NCI-H2227 treated with DMSO at 0.1 percent for 48 hours (cell line): Measurements from ENCODE around the gene NKX1-1.
"Not testable (repeated sequence)": the region's sequence is repeated elsewhere in the genome, so short reads cannot be mapped to it uniquely, and the experiment has no call there.

Source experiments
- DNase-seq: peaks from one replicate; lab custom pipeline; 2025; lab: John Stamatoyannopoulos, UW

NKX1-1 gene

DNA sequence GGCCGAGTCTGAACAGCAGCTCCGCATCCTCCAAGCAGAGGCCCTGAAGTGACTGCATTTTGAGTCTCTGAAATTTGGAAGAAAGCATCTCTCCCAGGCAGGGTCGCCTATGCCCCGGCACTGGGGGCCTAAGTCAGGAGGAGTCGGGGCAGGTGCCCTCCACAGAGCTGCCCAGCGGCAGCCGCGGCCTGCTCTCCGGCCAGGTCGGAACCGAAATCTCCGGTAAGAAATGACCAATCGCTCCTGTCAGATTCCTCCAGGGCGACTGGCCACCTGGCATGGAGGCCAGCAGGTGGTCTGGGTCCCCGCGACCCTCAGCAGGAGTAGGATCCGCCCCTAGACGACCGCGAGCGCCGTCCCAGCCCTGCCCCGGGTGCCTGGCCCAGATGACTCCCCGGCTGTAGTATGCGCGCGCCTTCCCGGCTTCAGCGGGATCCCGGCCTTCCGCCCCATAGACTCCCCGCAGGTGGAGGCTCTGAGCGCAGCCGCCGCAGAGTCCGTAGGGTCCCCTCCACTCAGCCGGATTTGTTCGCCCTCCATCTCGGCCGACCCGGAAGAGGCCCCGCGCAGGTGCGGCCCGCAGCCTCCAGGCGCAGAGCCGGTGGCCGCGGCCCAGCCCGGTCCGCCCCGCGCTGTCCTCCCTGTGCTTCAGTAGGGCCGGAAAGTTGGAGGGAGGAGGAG lies 1.5 kb downstream of the NKX1-1 start:
- DNase-seq = no peak

- no peak for DNase-seq
These were observed 2.4 kb downstream of the NKX1-1 start for GRCh38 chr4:1403591-1404572.

GRCh38 chr4:1403177-1403583 lies 3.1 kb downstream of the NKX1-1 start:
- DNase-seq = no peak

- no peak for DNase-seq
These were observed 3.6 kb downstream of the NKX1-1 start for GRCh38 chr4:1402516-1403091.

DNA sequence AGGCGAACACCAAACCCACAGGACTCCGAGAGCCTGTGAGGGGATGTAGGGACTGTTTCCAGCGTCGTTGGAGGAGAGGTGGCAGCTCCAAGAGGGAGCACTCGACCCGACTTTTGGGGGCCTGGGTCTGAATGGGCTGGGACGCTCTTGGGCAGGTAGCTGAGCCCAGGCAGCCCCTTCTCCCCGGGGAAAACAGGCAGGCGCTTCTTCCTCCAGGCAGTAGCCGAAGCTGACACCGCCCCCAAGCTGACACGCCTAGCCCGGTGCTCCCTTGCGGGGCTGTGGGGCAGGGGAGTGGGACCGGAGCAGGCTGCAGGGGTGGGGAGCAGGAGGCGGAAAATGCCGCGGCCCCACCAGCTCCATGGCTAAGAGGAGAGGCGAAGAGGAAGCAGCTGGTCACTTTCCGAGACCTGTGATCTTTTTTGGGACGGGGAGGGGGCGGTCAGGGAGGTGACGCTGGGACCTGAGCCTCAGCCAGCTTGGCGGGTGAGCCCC lies 4.2 kb downstream of the NKX1-1 start:
- DNase-seq = no peak

GRCh38 chr4:1401409-1402020 lies 4.7 kb downstream of the NKX1-1 start:
- DNase-seq = no peak

- DNase-seq = no peak
These were observed 5.3 kb downstream of the NKX1-1 start for GRCh38 chr4:1400831-1401408.

GRCh38 chr4:1400191-1400805 lies 5.9 kb downstream of the NKX1-1 start:
- no peak for DNase-seq

DNA sequence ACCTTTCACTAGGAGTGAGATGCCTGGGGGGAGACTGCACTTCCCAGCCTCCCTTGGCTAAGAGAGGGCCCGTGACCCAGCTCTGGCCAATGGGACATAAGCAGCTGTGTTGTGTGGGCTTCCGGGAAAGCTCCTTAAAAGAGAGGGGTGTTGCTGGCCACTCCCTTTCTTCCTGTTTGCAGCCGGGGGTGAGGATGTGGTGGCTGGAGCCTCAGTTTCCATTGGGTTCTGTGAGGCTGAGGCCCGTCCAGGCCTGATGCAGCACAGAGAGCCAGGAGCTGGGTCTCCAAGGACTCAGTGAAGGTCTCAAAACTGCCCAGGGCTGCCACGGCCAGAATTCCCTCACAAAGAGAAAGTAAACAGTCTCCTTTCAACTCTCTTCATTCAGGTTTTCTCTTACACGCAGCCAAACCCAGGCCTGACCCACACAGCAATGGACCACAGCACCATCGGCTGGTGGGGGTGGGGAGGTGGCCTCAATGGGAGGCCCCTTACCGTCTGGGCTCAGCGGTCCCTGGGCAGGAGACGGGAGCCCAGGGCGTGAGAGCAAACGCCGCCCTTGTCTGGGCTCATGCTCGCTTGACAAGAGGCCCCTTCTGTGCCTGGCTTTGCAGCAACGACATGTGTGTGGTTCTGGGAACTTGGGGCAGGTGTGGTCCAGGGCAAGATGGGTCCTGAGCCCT lies 6.6 kb downstream of the NKX1-1 start:
- DNase-seq = no peak

DNA sequence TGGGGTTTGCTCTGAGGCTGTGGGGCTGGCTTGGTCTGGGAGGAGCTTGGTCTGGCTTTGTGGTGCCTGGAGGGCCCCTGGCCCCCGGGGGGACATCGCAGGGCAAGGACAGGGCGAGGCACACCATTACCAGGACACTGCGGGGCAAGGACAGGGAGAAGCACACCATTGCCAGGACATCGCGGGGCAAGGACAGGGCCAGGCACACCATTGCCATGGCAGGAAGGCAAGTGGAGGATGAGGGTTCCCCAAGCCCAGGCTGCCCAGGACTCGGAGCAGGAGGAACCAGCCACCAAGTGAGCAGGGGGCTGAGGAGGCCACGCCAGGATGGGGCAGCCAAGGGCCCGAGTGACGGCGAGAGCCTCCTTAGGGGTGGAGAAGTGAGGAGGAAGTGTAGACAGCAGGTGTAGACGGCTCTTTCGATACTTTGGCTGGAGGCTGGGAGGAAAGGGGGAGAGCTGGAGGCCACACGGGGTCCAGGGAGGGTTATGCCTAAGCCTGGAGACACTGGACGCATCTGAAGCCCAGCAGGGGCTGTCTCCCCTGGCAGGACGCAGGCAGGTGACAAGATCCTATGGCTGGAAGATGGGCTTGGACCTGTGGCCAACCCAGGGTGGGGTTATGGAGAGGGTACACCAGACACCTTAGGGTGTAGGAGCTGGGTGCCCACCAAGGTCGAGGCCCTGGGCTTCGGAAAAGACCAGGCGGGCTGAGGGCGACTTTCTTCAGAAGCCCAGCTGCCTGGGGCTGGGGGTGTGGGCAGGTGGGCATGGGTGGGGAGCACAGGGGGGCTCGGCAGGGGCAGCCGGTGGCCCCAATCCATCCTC lies 7.3 kb downstream of the NKX1-1 start:
- DNase-seq = no peak

DNA sequence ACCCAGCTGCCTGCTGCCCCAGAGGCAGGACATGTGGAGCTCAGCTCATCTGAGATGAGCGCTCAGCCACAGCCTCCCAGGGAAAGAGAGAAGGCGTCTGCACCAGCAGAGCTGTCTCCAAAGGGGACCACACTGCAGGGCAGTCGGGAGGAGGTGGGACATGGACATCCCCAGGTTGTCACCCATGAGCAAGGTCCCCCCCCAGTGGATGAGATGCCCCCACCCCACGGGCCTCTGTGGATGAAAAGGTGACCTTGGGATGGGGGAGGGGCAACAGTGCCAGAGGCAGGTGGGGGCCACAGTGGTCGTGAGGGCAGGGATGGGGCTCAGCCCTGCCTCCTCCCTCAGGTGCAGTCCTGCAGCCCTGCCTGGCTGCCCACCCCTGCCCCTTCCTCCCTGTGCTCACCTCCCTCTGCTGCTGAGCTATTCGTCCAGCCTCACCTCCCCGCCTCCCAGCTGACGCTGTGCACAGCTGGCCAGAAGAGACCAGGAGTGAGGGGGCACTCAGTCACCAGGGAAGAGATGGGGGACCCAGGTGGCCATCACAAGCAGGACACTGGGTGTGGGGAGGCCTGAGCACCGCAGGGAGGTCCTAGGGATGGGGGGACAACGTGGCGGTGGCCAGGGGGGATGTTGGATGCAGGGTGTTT lies 9.3 kb downstream of the NKX1-1 start:
- DNase-seq = no peak

DNA sequence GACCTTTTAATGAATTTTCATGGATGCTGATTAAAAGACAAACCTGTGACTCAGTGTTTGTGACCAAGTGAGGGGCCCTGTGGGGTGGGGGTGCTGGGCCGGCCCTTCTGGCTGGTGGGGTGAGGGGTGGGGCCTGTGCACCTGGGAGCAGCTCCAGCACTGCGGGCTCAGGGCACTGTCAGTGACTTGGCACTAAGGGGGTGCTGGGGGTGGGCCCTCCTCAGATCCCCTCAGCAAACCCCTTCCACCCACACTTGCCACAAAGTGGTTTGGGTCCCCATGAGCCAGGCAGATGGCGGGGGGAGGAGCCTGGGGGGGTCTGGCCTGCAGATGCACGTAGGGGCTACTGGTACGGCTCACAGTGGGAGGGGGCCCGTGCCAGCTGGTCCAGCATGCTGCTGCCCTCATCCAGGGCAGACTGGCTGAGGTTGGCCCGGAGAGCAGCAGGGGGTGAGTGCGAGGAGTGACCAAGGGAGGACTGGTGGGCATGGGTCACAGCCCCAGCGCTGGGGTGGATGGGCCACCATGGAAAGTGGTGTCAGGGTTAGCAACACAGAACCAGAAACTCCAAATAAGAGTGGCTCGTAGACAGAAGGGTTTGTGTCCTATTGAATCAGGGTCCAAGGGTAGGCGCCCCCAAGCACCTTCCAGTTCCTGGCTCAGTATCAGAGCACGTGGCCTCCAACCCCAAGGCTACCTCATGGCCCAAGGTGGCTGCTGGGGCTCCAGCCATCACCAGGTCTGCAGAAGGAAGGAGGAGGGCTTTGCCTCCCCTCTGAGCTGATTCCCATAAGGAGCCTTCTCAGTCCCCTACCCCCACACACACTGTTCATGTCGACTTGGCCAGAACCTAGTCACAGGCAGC lies 10.1 kb downstream of the NKX1-1 start:
- no peak for DNase-seq

DNA sequence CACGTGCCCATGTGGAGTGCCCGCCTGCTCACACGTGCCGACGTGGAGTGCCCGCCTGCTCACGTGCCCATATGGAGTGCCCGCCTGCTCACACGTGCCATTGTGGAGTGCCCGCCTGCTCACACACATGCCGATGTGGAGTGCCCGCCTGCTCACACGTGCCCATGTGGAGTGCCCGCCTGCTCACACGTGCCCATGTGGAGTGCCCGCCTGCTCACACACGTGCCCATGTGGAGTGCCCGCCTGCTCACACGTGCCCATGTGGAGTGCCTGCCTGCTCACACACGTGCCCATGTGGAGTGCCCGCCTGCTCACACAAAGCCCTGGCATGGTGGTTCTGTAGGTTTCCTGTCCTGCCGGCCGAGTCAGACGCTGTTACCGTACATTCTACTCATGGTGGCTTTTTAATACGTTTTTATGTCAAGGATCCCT lies 10.8 kb downstream of the NKX1-1 start:
- DNase-seq = not testable (repeated sequence)

DNA sequence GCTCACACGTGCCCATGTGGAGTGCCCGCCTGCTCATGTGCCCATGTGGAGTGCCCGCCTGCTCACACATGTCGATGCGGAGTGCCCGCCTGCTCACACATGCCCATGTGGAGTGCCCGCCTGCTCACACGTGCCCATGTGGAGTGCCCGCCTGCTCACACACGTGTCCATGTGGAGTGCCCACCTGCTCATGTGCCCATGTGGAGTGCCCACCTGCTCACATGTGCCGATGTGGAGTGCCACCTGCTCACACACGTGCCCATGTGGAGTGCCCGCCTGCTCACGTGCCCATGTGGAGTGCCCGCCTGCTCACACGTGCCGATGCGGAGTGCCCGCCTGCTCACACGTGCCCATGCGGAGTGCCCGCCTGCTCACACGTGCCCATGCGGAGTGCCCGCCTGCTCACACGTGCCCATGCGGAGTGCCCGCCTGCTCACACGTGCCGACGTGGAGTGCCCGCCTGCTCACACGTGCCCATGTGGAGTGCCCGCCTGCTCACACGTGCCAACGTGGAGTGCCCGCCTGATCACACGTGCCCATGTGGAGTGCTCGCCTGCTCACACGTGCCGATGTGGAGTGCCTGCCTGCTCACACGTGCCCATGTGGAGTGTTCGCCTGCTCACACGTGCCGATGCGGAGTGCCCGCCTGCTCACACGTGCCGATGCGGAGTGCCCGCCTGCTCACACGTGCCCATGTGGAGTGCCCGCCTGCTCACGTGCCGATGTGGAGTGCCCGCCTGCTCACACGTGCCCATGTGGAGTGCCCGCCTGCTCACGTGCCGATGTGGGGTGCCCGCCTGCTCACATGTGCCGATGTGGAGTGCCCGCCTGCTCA lies 11.5 kb downstream of the NKX1-1 start:
- not testable (repeated sequence) for DNase-seq

DNA sequence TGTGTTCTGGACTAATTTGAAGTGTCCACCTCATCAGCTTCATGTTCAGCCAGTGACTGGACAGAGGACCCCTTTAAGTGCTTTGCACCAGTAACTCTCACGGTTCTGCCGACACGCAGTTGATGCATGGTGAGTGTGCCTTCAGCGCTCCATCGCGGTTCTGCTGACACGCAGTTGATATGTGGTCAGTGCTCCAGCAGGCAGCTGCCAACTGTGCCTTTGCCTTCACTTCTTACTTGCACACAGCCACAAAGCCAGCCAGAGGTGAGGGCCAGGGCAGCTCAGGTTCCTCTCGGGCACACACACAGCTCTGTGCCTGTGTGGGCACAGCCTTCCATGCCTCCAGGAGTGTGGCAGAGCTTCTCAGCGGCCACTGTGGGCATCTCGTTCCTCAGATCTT lies 12.4 kb downstream of the NKX1-1 start:
- DNase-seq = no peak

GRCh38 chr4:1393363-1393762 lies 12.9 kb downstream of the NKX1-1 start:
- not testable (repeated sequence) for DNase-seq
